Sigmoid colon (tissue), 4 donors: Measurements from ENCODE around the gene TRAPPC12.

Experiments used
- CTCF ChIP-seq, 4 experiments: fragments of 450-650 bp in 3 of 4; fragments of 200-600 bp in 1 of 4; IDR thresholded peaks; one replicate each; pipeline ENCODE4 v1.5.1; 2016 to 2019; ENCODE audit warnings: antibody characterized with exemption in 4 of 4, mild to moderate bottlenecking in 3 of 4, moderate library complexity in 2 of 4
- EP300 ChIP-seq, 4 donors: sonication (generic); formaldehyde crosslinking; IDR thresholded peaks; one replicate each; pipeline ENCODE4 v1.6.1; 2017; ENCODE audit warnings: antibody characterized with exemption in 4 of 4
- POLR2AphosphoS5 ChIP-seq, 4 donors: sonication (generic); formaldehyde crosslinking; IDR thresholded peaks; one replicate each; pipeline ENCODE4 v1.6.1; 2017; ENCODE audit warnings: antibody characterized with exemption in 4 of 4

GRCh38 chr2:3422161-3422779, 42.8 kb downstream of the TRAPPC12 start:
- no peak for TF ChIP-seq CTCF (IDR thresholded peaks at IDR 0.05)
- no peak for TF ChIP-seq EP300 (IDR thresholded peaks at IDR 0.05)
- no peak for TF ChIP-seq POLR2AphosphoS5 (IDR thresholded peaks at IDR 0.05)
